GM18858 (cell line): ENCODE data around the gene ZNF467.
A peak's percentile ranks its signal among the peaks of the same experiment; 100 is the strongest.

Source experiments
- ATAC-seq: cut with Tn5 transposase; IDR thresholded peaks from one replicate; pipeline ENCODE4 v1.9.1; 2021; ENCODE audit not compliant: unreplicated experiment

ZNF467 gene

DNA sequence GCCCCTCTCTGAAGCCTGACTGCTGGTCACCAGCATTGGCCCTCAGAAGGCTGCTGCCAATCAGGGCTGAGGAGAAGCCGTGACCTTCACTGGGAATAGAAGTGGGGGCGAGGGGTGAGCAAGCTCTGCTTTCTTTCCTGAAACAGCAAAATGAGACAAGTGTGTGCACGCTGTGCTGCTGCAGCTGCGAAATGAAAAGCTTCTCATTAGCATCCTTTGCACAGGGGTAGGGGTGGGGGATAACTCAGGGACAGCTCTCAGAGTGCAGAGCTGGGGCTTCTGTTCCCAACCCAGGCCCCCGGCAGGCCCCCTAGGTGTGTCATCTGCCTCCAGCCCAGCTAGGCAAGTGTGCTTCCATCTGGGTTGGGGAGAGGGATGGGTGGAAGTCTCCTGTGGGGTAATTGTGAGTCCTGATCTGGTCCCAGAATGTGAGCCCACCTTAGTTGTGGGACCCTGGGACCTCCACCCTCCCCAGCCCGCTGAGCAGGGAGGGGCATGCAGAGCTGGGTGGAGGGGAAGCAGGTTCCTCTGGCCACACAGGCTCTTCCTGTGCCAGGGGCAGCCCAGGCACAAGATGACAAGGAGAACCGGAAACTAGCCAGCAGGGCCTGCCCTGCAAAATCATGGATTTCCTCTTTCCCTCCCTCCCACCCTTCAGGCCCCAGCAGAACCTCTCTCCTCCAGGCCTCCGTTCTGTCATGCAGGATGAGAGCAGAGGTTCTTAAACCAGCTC, 22.2 kb downstream of the ZNF467 start:
- ATAC-seq: no peak

GRCh38 chr7:149750122-149750845, 23.1 kb downstream of the ZNF467 start:
- ATAC-seq: no peak

- ATAC-seq: no peak
These were observed 25.1 kb downstream of the ZNF467 start for GRCh38 chr7:149748076-149748874.

DNA sequence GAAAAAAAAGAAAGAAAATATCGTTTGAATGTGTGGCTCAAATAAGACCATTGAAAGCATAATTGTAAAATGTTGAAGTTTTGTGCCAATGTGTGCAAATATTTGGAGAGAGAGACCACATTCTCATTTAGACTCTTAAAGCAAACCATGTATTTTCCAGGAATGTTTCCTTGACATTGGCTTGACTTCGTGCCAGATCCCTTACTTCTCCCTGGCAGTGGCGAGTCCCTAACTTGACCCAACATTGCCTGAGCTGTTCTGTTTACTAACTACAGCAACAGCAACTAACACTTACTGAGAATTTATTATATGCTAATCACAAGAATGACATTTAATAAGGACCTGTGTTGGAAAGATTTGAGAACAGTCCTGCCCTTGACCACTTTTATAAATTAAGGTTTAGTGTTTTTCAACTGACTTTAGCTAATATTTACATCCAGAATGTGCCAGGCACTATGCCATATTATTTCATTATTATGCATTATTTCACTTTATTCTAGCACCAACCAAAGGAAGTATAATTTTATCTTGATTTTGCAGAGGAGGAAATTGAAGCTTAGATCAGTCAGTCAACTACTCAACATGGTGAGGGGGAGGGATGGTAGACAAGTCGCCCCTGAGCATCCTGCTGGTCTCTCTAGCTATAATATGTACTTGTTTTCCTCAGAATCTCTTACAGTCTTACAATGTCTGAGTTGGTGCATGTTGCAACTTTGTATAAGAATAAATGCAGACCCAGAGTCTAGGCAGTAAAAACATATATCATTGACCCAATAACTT, 29.7 kb downstream of the ZNF467 start:
- no peak for ATAC-seq

GRCh38 chr7:149742075-149742701, 31.2 kb downstream of the ZNF467 start:
- peak; percentile 80 for ATAC-seq

DNA sequence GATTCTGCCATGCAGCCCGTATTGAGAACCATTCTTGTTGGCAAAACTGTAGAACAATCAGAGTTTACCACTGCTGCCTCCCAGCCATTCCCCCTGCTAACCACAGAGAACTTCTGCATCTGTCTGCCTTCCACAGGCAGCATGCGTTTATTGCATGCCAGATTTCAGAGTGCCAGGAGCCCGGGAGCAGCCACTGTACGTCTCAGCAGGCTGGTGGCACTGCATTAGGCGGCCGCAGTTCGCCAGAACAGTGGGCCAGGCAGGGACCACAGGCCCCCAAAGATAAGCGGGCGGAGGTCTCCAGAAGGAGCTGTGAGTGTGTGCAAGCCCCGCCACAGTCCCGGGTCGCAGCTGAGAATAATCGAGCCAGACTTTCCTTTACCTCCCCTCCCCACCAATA, 31.8 kb downstream of the ZNF467 start:
- no peak for ATAC-seq

DNA sequence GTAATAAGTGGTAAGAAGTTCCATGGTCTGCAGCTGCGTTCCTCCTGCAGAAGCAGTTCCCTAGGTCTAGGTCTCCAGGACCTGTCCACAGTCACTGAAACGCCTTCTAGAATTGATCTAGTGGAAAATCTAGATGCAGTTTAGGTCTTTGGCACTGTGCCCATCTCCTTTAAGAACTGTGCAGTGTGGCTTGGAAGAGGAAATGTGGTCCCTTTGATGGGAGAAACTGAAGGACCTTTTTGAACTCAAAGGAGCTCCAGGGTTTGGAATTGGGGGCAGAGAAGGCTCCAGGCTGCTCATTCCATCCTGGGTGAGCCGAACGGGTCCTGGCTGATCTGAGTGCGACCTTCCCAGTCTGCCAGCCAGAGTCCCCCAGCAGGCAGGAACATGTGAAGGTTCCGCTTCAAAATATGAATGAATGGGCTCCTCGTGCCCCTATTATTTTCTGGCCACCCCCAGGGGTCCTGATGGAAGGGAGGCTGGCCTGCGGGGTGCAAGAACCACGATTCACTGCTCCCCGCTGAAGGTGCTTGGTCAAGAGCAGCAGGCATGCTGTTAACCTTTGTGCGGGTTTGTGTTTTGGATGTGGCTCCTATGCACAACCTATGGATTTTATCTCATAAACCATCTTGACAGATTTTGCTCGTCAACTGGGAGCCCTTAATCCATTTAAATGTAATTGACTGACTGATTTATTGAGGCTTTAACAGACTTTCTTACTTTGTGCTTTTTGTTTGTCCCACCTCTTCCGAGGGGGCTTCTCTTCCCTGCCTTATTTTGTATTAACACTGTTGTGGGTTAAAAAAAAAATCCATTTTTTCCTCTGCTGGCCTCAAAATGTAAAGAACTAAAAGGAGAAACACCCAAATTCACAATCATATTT, 36.7 kb downstream of the ZNF467 start:
- ATAC-seq: no peak

- ATAC-seq: no peak
These were observed 37.5 kb downstream of the ZNF467 start for GRCh38 chr7:149735779-149736477.

GRCh38 chr7:149735181-149735602, 38.2 kb downstream of the ZNF467 start:
- ATAC-seq: no peak

DNA sequence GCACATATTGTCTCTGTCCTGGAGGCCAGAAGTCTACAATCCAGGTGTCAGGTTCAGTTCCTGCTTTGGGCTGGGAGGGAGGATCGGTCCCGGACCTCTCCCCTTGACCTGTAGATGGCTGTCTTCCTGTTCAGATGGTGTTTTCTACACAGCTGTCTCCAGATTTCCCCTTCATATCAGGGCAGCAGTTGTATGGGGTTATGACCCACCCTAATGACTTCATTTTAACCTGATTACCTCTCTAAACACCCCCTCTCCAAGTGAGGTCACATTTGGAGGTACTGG, 38.7 kb downstream of the ZNF467 start:
- no peak for ATAC-seq

- no peak for ATAC-seq
These were observed 39.2 kb downstream of the ZNF467 start for GRCh38 chr7:149733924-149734790.

DNA sequence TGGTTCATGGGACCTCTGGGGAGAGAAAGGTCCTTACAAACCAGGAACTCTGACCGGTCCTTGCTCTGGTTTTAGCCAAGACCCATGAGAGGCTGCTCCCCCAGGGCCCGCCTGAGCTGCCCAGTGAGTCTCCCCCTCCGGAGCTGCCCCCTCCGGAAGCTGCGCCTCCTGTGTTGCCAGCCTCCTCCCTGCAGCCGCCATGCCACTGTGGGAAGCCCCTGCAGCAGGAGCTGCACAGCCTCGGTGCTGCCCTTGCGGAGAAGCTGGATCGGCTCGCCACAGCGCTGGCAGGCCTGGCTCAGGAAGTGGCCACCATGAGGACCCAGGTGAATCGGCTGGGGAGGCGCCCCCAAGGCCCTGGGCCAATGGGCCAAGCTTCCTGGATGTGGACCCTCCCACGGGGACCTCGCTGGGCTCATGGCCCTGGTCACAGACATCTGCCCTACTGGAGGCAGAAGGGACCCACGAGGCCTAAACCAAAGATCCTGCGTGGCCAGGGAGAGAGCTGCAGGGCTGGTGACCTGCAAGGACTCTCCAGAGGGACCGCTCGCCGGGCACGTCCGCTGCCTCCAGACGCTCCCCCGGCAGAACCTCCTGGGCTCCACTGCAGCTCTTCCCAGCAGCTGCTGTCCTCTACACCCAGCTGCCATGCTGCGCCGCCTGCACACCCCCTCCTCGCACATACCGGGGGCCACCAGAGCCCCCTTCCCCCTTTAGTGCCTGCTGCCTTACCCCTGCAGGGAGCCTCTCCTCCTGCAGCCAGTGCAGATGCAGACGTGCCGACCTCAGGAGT, 40.1 kb downstream of the ZNF467 start:
- ATAC-seq: no peak

GRCh38 chr7:149732611-149733010, 40.8 kb downstream of the ZNF467 start:
- no peak for ATAC-seq

GRCh38 chr7:149732111-149732561, 41.3 kb downstream of the ZNF467 start:
- no peak for ATAC-seq

DNA sequence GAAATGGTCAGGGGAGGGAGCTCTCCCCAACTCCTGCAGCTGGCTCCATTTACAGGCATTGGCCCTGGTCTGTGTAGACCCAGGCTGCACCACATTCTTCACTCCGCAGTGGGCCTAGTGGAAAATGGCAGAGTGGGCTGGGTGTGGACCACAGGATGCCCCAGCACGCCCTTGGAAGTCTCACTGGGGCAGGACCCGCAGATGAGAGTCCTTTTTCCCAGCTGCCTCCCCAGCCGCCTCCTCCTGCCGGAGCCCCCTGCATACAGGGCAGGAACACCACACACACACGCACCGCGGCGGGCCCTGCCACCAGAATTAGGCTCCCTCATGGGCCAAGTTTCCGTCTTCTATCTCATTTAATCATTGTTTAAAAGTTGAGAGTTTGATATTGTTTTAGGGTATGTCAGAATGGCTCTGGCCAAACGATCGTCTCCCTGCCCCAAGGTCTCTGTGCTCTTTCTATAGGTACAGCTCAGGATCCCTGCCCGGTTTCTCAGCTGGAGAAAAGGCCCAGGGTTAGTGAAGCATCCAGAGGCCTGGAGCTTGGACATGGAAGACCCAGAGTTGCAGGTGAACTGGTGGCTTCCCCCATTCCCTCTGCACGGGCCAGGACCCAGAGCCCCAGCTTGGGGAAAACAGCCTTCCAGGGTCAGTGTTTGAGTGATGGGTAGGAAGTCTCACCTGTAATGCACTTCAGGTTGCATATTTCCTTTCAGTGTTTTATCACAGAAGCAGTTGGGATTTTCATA, 42.0 kb downstream of the ZNF467 start:
- no peak for ATAC-seq

- no peak for ATAC-seq
These were observed 43.2 kb downstream of the ZNF467 start for GRCh38 chr7:149729983-149730801.
